Activated CD4-positive, alpha-beta memory T cell treated with anti-CD3 and anti-CD28 coated beads, Interleukin-2, amount 10 ng/mL, durations not matched to agents 7 days and 5 days (primary cell): ENCODE measurements around the gene DIS3L2. TPM values are rescaled to one million over a fixed set of nuclear protein-coding genes. Genes with fewer than 3 reads are reported as not detected.
A peak's percentile ranks its signal among the peaks of the same experiment; 100 is the strongest.

Source experiments
- CTCF ChIA-PET: fragments of 350-600 bp; sonication (Branson Sonifier 250); formaldehyde crosslinking; loops from one replicate; lab custom pipeline; 2021; ENCODE audit warnings: antibody characterized with exemption, inconsistent platforms; lab: Charles Lee
- POLR2A ChIA-PET: fragments of 350-600 bp; sonication (Branson Sonifier 250); formaldehyde crosslinking; loops from one replicate; lab custom pipeline; 2021; ENCODE audit warnings: antibody characterized with exemption; lab: Charles Lee
- DNase-seq: peaks from one replicate; pipeline ENCODE4 v3.0.0-alpha.2; 2020
- H3K27ac Mint-ChIP-seq: one replicate; pipeline ENCODE4 v1.8.0; 2021; ENCODE audit warnings: mild to moderate bottlenecking, mixed read lengths
- H3K27me3 Mint-ChIP-seq: one replicate; pipeline ENCODE4 v1.8.0; 2021; ENCODE audit warnings: mixed read lengths
- H3K36me3 Mint-ChIP-seq: one replicate; pipeline ENCODE4 v1.8.0; 2021; ENCODE audit warnings: low read depth, mixed read lengths
- H3K4me1 Mint-ChIP-seq: one replicate; pipeline ENCODE4 v1.8.0; 2021; ENCODE audit warnings: mixed read lengths
- H3K4me3 Mint-ChIP-seq: one replicate; pipeline ENCODE4 v1.8.0; 2021; ENCODE audit warnings: mild to moderate bottlenecking, mixed read lengths
- H3K9me3 Mint-ChIP-seq: one replicate; pipeline ENCODE4 v1.8.0; 2021; ENCODE audit warnings: mixed read lengths
- total RNA-seq, 2 experiments: library from RNA; stranded (reverse); gene quantifications; one replicate each; pipeline ENCODE4 v1.2.3, GENCODE V29; 2021

Gene DIS3L2
- total RNA-seq, 2 experiments from 2014 or later: 25.8 to 30.6 TPM

GRCh38 chr2:232213176-232213575, 251.7 kb downstream of the DIS3L2 start:
- ChIA-PET POLR2A (no interaction called here), CTCF (no interaction called here)
- no peak overlapping the region for H3K4me3 Mint-ChIP-seq
- DNase-seq: no peak
- H3K27ac Mint-ChIP-seq: no peak overlapping the region
- no peaks in the 10 kb centered on the region for H3K9me3 Mint-ChIP-seq
- H3K27me3 Mint-ChIP-seq: no peaks in the 10 kb centered on the region
- peaks cover 6% of the 10 kb centered on the region for H3K36me3 Mint-ChIP-seq
- peaks cover 12% of the 10 kb centered on the region for H3K4me1 Mint-ChIP-seq

- no peak overlapping the region for H3K27ac Mint-ChIP-seq
- H3K9me3 Mint-ChIP-seq: no peaks in the 10 kb centered on the region
- peaks cover 6% of the 10 kb centered on the region for H3K36me3 Mint-ChIP-seq
- no peak for DNase-seq
- H3K27me3 Mint-ChIP-seq: no peaks in the 10 kb centered on the region
- H3K4me1 Mint-ChIP-seq: peaks cover 15% of the 10 kb centered on the region
- CTCF ChIA-PET: no interaction called here
- H3K4me3 Mint-ChIP-seq: no peak overlapping the region
- POLR2A ChIA-PET: no interaction called here
These were observed 252.5 kb downstream of the DIS3L2 start for GRCh38 chr2:232214053-232214452.

GRCh38 chr2:232216028-232216427, 254.5 kb downstream of the DIS3L2 start:
- ChIA-PET CTCF (no interaction called here), POLR2A (no interaction called here)
- Mint-ChIP-seq H3K4me3 (no peak overlapping the region), H3K27ac (no peak overlapping the region), H3K27me3 (no peaks in the 10 kb centered on the region), H3K9me3 (no peaks in the 10 kb centered on the region), H3K36me3 (no peaks in the 10 kb centered on the region), H3K4me1 (peaks cover 23% of the 10 kb centered on the region)
- no peak for DNase-seq

GRCh38 chr2:232218778-232219495, 257.4 kb downstream of the DIS3L2 start:
- Mint-ChIP-seq H3K4me1 (peaks cover 11% of the 10 kb centered on the region), H3K27ac (no peak overlapping the region)

GRCh38 chr2:232219496-232219870, 258.0 kb downstream of the DIS3L2 start:
- Mint-ChIP-seq H3K4me1 (peaks cover 11% of the 10 kb centered on the region), H3K27me3 (no peaks in the 10 kb centered on the region), H3K9me3 (no peaks in the 10 kb centered on the region), H3K27ac (no peak overlapping the region), H3K4me3 (no peak overlapping the region), H3K36me3 (no peaks in the 10 kb centered on the region)
- ChIA-PET POLR2A (no interaction called here), CTCF (no interaction called here)
- no peak for DNase-seq

More at GRCh38 chr2:232218778-232219495, 257.4 kb downstream of the DIS3L2 start:
- ChIA-PET POLR2A (no interaction called here), CTCF (no interaction called here)
- Mint-ChIP-seq H3K27me3 (no peaks in the 10 kb centered on the region), H3K9me3 (no peaks in the 10 kb centered on the region), H3K36me3 (no peaks in the 10 kb centered on the region), H3K4me3 (no peak overlapping the region)
- no peak for DNase-seq

GRCh38 chr2:232219932-232220331, 258.4 kb downstream of the DIS3L2 start:
- no peaks in the 10 kb centered on the region for H3K9me3 Mint-ChIP-seq

DNA sequence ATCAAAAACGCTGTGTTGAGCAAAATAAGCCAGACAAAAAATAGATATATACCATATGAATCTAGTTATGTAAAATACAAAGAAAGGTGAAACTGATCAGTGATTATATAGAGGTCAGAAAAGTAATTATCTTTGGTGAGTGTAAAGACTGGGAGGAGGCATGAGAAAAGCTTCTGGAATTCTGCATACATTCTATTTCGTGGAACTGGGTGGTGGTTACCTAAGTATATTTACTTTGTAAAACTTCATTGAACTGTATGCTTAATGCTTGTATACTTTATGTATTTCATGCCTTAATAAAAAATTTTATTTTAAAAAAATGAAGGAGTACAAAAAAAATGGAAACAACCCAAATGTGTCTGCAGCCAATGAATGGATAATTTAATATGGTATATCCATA, 263.9 kb downstream of the DIS3L2 start:
- no peak overlapping the region for H3K4me3 Mint-ChIP-seq
- ChIA-PET CTCF (interaction anchor here (0.7 kb wide), 1 partner anchor 590 kb away, joined by 3 read pairs; no protein-coding TSS in a partner anchor), POLR2A (no interaction called here)
- H3K27ac Mint-ChIP-seq: no peak overlapping the region
- DNase-seq: no peak
- H3K4me1 Mint-ChIP-seq: no peaks in the 10 kb centered on the region
- H3K27me3 Mint-ChIP-seq: no peaks in the 10 kb centered on the region
- no peaks in the 10 kb centered on the region for H3K36me3 Mint-ChIP-seq
- H3K9me3 Mint-ChIP-seq: no peaks in the 10 kb centered on the region

More at GRCh38 chr2:232219932-232220331, 258.4 kb downstream of the DIS3L2 start:
- POLR2A ChIA-PET: no interaction called here
- H3K4me1 Mint-ChIP-seq: peaks cover 11% of the 10 kb centered on the region
- no peak overlapping the region for H3K4me3 Mint-ChIP-seq
- DNase-seq: no peak
- CTCF ChIA-PET: no interaction called here
- H3K27me3 Mint-ChIP-seq: no peaks in the 10 kb centered on the region
- H3K36me3 Mint-ChIP-seq: no peaks in the 10 kb centered on the region
- H3K27ac Mint-ChIP-seq: no peak overlapping the region

DNA sequence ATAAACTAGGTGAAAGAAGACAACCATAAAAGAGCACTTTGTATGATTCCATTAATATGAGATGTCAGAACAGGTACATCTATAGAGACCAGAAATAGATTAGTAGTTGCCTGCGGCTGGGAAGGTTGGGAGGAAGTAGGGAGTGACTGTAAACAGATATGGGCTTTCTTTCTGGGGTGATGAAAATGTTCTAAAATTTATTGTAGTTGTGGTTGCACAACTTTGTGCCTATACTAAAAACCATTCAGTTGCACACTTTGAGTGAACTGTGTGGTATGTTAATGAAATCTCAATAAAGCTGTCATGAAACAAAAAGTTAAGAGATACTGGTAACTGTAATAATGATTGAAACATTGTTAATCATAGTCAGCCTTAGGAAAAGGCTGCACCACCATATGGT, 264.4 kb downstream of the DIS3L2 start:
- ChIA-PET CTCF (no interaction called here), POLR2A (no interaction called here)
- DNase-seq: no peak
- no peak overlapping the region for H3K27ac Mint-ChIP-seq
- no peaks in the 10 kb centered on the region for H3K36me3 Mint-ChIP-seq
- H3K4me3 Mint-ChIP-seq: no peak overlapping the region
- H3K27me3 Mint-ChIP-seq: no peaks in the 10 kb centered on the region
- H3K9me3 Mint-ChIP-seq: no peaks in the 10 kb centered on the region
- no peaks in the 10 kb centered on the region for H3K4me1 Mint-ChIP-seq

- ChIA-PET POLR2A (no interaction called here), CTCF (no interaction called here)
- Mint-ChIP-seq H3K27me3 (no peaks in the 10 kb centered on the region), H3K27ac (no peak overlapping the region), H3K9me3 (no peaks in the 10 kb centered on the region), H3K4me3 (no peak overlapping the region), H3K4me1 (peaks cover 12% of the 10 kb centered on the region), H3K36me3 (no peaks in the 10 kb centered on the region)
- DNase-seq: no peak
These were observed 266.8 kb downstream of the DIS3L2 start for GRCh38 chr2:232228332-232228731.

DNA sequence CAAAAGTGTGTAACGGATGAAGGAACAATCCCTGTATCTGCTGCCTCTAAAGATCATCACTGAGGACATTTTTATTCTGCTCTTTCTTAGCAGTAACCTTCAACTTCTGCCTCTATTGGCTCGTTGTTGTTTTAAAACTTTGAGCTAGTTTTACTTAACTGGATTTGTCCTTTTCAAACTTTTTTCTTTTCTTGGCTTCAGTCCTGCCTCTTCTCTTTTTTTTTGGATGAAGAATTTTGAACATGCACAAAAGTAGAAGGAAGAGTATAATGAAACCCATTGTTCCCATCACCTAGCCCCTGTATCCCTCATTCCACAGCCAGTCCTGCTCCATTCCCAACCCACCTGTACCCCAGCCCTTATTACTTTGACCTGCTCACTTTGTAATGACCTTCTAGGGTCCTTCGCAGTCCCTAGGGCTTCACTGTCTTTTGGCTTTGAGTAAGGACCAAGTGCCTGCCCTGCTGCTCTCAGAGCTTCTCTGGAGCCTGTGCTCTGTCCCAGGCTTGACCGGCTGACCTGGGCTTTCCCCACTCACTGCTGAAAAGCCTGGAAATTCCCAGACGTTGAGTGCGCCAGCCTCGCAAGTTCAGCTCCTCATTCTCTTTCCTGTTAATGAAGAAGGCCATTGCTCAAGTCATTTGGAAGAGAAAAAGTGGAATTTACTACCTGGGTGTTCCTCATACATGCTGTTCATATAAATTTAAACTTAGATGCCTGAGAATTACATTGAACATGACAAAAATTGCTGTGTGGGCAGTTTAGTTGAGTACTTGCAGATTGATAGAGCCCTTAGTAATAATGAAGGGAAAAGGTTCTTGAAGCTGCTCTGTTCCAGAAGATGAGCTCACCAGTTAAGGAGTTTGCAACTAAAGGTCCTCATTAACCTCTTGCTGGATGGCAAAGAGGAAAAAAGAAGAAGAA, 267.7 kb downstream of the DIS3L2 start:
- H3K4me1 Mint-ChIP-seq: peaks cover 12% of the 10 kb centered on the region
- no peaks in the 10 kb centered on the region for H3K27me3 Mint-ChIP-seq
- no peak overlapping the region for H3K4me3 Mint-ChIP-seq
- DNase-seq: no peak
- ChIA-PET POLR2A (no interaction called here), CTCF (interaction anchor here (1.1 kb wide), 1 partner anchor 304 kb away, joined by 3 read pairs; no protein-coding TSS in a partner anchor)
- H3K36me3 Mint-ChIP-seq: no peaks in the 10 kb centered on the region
- H3K9me3 Mint-ChIP-seq: no peaks in the 10 kb centered on the region
- H3K27ac Mint-ChIP-seq: no peak overlapping the region

- Mint-ChIP-seq H3K4me3 (no peak overlapping the region), H3K9me3 (no peaks in the 10 kb centered on the region), H3K4me1 (peaks cover 12% of the 10 kb centered on the region), H3K27me3 (no peaks in the 10 kb centered on the region), H3K36me3 (no peaks in the 10 kb centered on the region), H3K27ac (no peak overlapping the region)
- no peak for DNase-seq
- POLR2A ChIA-PET: no interaction called here
- CTCF ChIA-PET: interaction anchor here (1.1 to 1.2 kb wide), 2 partner anchors 10 to 305 kb away, joined by 3 read pairs; no protein-coding TSS in a partner anchor
These were observed 268.4 kb downstream of the DIS3L2 start for GRCh38 chr2:232229911-232230310.

- Mint-ChIP-seq H3K4me3 (no peak overlapping the region), H3K36me3 (no peaks in the 10 kb centered on the region), H3K27me3 (no peaks in the 10 kb centered on the region), H3K4me1 (peaks cover 12% of the 10 kb centered on the region), H3K27ac (no peak overlapping the region), H3K9me3 (no peaks in the 10 kb centered on the region)
- ChIA-PET CTCF (interaction anchor here (1.0 to 1.2 kb wide), 4 partner anchors 9 to 269 kb away, joined by 3 to 4 read pairs (median 4); partner anchors contain the start of gene DIS3L2), POLR2A (no interaction called here)
- peak; percentile 35 for DNase-seq
These were observed 269.0 kb downstream of the DIS3L2 start for GRCh38 chr2:232230560-232230959.

GRCh38 chr2:232231554-232231953, 270.0 kb downstream of the DIS3L2 start:
- H3K9me3 Mint-ChIP-seq: no peaks in the 10 kb centered on the region
- CTCF ChIA-PET: interaction anchor here (0.6 to 1.2 kb wide), 4 partner anchors 10 to 270 kb away, joined by 3 to 4 read pairs (median 4); partner anchors contain the start of gene DIS3L2
- peaks cover 13% of the 10 kb centered on the region for H3K4me1 Mint-ChIP-seq
- H3K27ac Mint-ChIP-seq: no peak overlapping the region
- no peaks in the 10 kb centered on the region for H3K36me3 Mint-ChIP-seq
- H3K27me3 Mint-ChIP-seq: no peaks in the 10 kb centered on the region
- DNase-seq: no peak
- POLR2A ChIA-PET: no interaction called here
- H3K4me3 Mint-ChIP-seq: no peak overlapping the region
